ENCODE measurements around the gene TIMP2. TPM values are rescaled to one million over a fixed set of nuclear protein-coding genes. Genes with fewer than 3 reads are reported as not detected.

TIMP2 gene
- total and polyA plus RNA-seq, 2 donors from 2014 or later = 72.1 to 172 TPM

GRCh38 chr17:78803186-78803845 lies 121.9 kb downstream of the TIMP2 start:
- intact Hi-C loops (cut with DNase I) = no loop called here
- Histone ChIP-seq H3K36me3 (ENCODE audit: control insufficient read depth in 2 of 3, insufficient read depth in 3 of 3, low read length in 3 of 3) (peaks cover 2 to 38% (median 37%) of the 10 kb centered on the region in 3 donors), H3K9ac (ENCODE audit: low read length in 3 of 3) (no peak overlapping the region), H3K4me1 (ENCODE audit: control insufficient read depth in 2 of 3, insufficient read depth in 2 of 3, low read depth in 1 of 3, low read length in 3 of 3) (no peaks in the 10 kb centered on the region), H3K27me3 (ENCODE audit: control insufficient read depth, insufficient read depth, low read length) (no peaks in the 10 kb centered on the region), H3K4me3 (ENCODE audit: low read length in 3 of 3) (no peak overlapping the region), H3K9me3 (ENCODE audit: control insufficient read depth in 2 of 3, insufficient read depth in 1 of 3, low read length in 3 of 3) (no peaks in the 10 kb centered on the region), H3K27ac (ENCODE audit: low read depth in 2 of 2, low read length in 2 of 2) (peak overlapping the region in 1 of 2 donors; percentile 54)
- DNase-seq (no peak), FAIRE-seq (no peak)
- TF ChIP-seq CTCF (IDR thresholded peaks at IDR 0.05; ENCODE audit: borderline replicate concordance, extremely low read depth, insufficient read depth) = no peak

Other genes starting within 250 kb of the TIMP2 start
- gene CYTH1, start 143.1 kb downstream of the TIMP2 start, total RNA-seq = 59.7 TPM
- 25.3 TPM for gene CYTH1, start 143.1 kb downstream of the TIMP2 start, polyA plus RNA-seq (ENCODE audit: insufficient read depth, low read depth, low replicate concordance)
- 66.2 TPM for gene USP36, start 84.6 kb downstream of the TIMP2 start, total RNA-seq
- gene USP36, start 84.6 kb downstream of the TIMP2 start, polyA plus RNA-seq (ENCODE audit: insufficient read depth, low read depth, low replicate concordance) = 17.0 TPM
- 3.6 TPM for gene CEP295NL, start 22.2 kb downstream of the TIMP2 start, total RNA-seq
- gene CEP295NL, start 22.2 kb downstream of the TIMP2 start, polyA plus RNA-seq (ENCODE audit: insufficient read depth, low read depth, low replicate concordance) = not detected
- gene LGALS3BP, start 54.5 kb upstream of the TIMP2 start, total RNA-seq = 240 TPM
- gene LGALS3BP, start 54.5 kb upstream of the TIMP2 start, polyA plus RNA-seq (ENCODE audit: insufficient read depth, low read depth, low replicate concordance) = 310 TPM
- 56.6 TPM for gene CANT1, start 84.4 kb upstream of the TIMP2 start, total RNA-seq
- 23.0 TPM for gene CANT1, start 84.4 kb upstream of the TIMP2 start, polyA plus RNA-seq (ENCODE audit: insufficient read depth, low read depth, low replicate concordance)
- 65.2 TPM for gene C1QTNF1, start 98.8 kb upstream of the TIMP2 start, total RNA-seq
- 18.0 TPM for gene C1QTNF1, start 98.8 kb upstream of the TIMP2 start, polyA plus RNA-seq (ENCODE audit: insufficient read depth, low read depth, low replicate concordance)
- gene ENGASE, start 149.4 kb upstream of the TIMP2 start, total RNA-seq = 49.3 TPM
- 14.3 TPM for gene ENGASE, start 149.4 kb upstream of the TIMP2 start, polyA plus RNA-seq (ENCODE audit: insufficient read depth, low read depth, low replicate concordance)

All from kidney (tissue), 14 donors.